Measurements from ENCODE around the gene TAL1. TPM values are rescaled to one million over a fixed set of nuclear protein-coding genes. Genes with fewer than 3 reads are reported as not detected.

The TAL1 gene
- total and polyA plus RNA-seq, 2 of the 13 experiments (the other 11 are each of a cell fraction or from before 2014, with no cell fraction given), result 0.05 TPM; not detected in 1

DNA sequence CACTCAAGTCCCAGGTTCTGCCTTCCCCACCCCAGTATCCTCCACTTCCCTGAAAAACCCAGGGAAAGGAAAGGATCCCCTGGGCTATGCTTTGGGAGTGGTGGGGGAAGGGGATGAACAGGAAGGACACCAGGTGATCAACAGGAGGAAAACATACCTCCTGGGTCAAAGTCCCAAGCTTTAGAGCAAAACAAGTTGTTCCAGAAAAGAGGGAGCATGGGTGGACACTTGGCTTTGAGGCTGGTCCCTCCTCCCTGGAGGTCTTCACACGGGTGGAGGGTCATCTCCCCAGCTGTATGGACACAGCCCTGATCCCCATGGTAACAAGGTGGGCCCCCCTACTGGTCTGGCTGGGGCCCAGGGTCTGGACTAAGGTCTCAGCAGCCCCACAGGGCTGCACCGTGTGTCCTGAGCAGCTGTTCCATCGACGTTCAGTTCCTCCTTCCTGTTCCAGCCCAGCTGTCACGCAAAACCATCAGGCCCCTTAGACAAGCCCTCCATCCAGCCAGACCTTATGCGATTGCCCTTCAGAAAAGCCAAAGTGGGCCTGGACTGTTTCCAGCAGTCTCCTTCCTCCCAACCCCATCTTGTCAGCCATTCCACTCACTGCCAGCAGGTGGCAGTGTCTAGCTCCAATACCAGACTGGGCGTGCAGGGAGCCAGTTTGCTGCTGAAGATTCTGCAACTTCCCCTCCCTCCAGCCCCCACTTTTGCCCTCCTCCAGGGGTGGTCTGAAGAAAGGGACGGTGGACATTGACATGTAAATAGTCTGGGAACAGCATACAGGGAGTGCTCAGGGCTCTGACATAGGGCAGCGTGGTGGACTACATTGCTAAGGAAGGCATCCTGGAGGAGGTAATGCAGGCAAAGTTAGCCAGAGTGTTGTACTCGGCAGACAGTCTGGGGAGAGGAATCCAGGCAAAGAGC is 39.3 kb downstream of the TAL1 start:
- BruUV-seq (replicated peaks), result no TSS peak
- 7% methylated on average over 4 of the region's 10 CpGs for WGBS (ENCODE audit: low lambda C conversion rate)
- Histone ChIP-seq H3K27ac (ENCODE audit: extremely low read length, insufficient read depth, low read length) (peak overlapping the region; percentile 92), H3K4me3 (replicated peaks in 1 of 3; ENCODE audit: insufficient read depth in 1 of 3, low read depth in 2 of 3, low read length in 3 of 3) (peak overlapping the region; percentile 41 to 66 (median 53); a peak in 5 of 6 replicates), H3K79me2 (ENCODE audit: insufficient read depth, low read length) (no peaks in the 10 kb centered on the region), H3K4me2 (ENCODE audit: low read depth, low read length) (peak overlapping the region; percentile 79), H3K9me3 (ENCODE audit: low read length) (no peaks in the 10 kb centered on the region), H4K20me1 (ENCODE audit: insufficient read depth, low read length) (no peaks in the 10 kb centered on the region), H3K36me3 (replicated peaks in 1 of 2; ENCODE audit: control insufficient read depth in 1 of 2, insufficient read depth in 2 of 2, low read length in 2 of 2) (no peaks in the 10 kb centered on the region), H3K9ac (ENCODE audit: insufficient read depth, low read depth, low read length) (peak overlapping the region; percentile 77), H3K4me1 (ENCODE audit: insufficient read depth, low read length) (peaks cover 74% of the 10 kb centered on the region), H2AFZ (ENCODE audit: low read length) (no peak overlapping the region), H3K27me3 (ENCODE audit: control insufficient read depth in 1 of 2, insufficient read depth in 2 of 2, low read length in 2 of 2) (no peaks in the 10 kb centered on the region)
- CTCF ChIA-PET (ENCODE audit: low intra/inter-chr PET ratio, low total read pairs), result interaction anchor here (1.6 to 3.9 kb wide), 2 partner anchors 14 to 71 kb away, joined by 10 to 28 read pairs; no protein-coding TSS in a partner anchor
- in situ Hi-C loops (cut with HindIII; ENCODE audit: extremely low pct_ligation_motif_present, low pct_unique_long_range_greater_than_20kb) (loop anchor here (5.0 to 25.0 kb wide), 2 partner anchors 70 to 520 kb away; no protein-coding TSS in a partner anchor), intact Hi-C loops (cut with micrococcal nuclease; ENCODE audit: unreplicated experiment) (loop anchor here (1.0 to 5.0 kb wide), 2 partner anchors 71 to 230 kb away; no protein-coding TSS in a partner anchor)
- POLR2A ChIA-PET, result interaction anchor here (1.0 to 8.3 kb wide), 10 partner anchors 8 to 576 kb away, joined by 3 to 168 read pairs (median 8); partner anchors contain the start of genes CMPK1, MOB3C and STIL
- FAIRE-seq (peak; percentile 84), ATAC-seq (peak; percentile 75), DNase-seq (ENCODE audit: low spot score) (peak; percentile 91)
- TF ChIP-seq ZNF816 (CRISPR knock-in tag; IDR thresholded peaks at IDR 0.05; ENCODE audit: borderline replicate concordance) (no peak), ARNT2 (CRISPR knock-in tag; IDR thresholded peaks at IDR 0.05; ENCODE audit: low read depth) (peak; percentile 46; the same call in 1 of the 2 replicates), BCLAF1 (IDR thresholded peaks at IDR 0.05) (no peak), SOX6 (IDR thresholded peaks at IDR 0.05) (no peak), SOX6 (CRISPR knock-in tag; IDR thresholded peaks at IDR 0.05) (peak; percentile 56), MED1 (CRISPR knock-in tag; IDR thresholded peaks at IDR 0.05) (peak; percentile 88), ZNF772 (CRISPR knock-in tag; IDR thresholded peaks at IDR 0.05) (no peak), FOXM1 (CRISPR knock-in tag; IDR thresholded peaks at IDR 0.05) (no peak), FOXC1 (CRISPR knock-in tag; IDR thresholded peaks at IDR 0.05; ENCODE audit: borderline replicate concordance) (0 out of 2 replicates have a peak, but pooled peaks have one; percentile 16), ATF7 (IDR thresholded peaks at IDR 0.05) (no peak), ATF7 (CRISPR knock-in tag; IDR thresholded peaks at IDR 0.05) (no peak), ZNF329 (CRISPR knock-in tag; IDR thresholded peaks at IDR 0.05; ENCODE audit: low read depth) (no peak), ZNF780A (CRISPR knock-in tag; IDR thresholded peaks at IDR 0.05) (no peak), RORA (CRISPR knock-in tag; IDR thresholded peaks at IDR 0.05) (no peak), JUNB (CRISPR knock-in tag; IDR thresholded peaks at IDR 0.05; ENCODE audit: borderline replicate concordance) (no peak), ZNF160 (CRISPR knock-in tag; IDR thresholded peaks at IDR 0.05) (no peak)
- TF ChIP-seq, protein P1, sequence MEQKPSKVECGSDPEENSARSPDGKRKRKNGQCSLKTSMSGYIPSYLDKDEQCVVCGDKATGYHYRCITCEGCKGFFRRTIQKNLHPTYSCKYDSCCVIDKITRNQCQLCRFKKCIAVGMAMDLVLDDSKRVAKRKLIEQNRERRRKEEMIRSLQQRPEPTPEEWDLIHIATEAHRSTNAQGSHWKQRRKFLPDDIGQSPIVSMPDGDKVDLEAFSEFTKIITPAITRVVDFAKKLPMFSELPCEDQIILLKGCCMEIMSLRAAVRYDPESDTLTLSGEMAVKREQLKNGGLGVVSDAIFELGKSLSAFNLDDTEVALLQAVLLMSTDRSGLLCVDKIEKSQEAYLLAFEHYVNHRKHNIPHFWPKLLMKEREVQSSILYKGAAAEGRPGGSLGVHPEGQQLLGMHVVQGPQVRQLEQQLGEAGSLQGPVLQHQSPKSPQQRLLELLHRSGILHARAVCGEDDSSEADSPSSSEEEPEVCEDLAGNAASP (CRISPR knock-in tag; IDR thresholded peaks at IDR 0.05; ENCODE audit: borderline replicate concordance), result peak; percentile 13; the same call in 1 of the 2 replicates
- TF ChIP-seq, protein P2, sequence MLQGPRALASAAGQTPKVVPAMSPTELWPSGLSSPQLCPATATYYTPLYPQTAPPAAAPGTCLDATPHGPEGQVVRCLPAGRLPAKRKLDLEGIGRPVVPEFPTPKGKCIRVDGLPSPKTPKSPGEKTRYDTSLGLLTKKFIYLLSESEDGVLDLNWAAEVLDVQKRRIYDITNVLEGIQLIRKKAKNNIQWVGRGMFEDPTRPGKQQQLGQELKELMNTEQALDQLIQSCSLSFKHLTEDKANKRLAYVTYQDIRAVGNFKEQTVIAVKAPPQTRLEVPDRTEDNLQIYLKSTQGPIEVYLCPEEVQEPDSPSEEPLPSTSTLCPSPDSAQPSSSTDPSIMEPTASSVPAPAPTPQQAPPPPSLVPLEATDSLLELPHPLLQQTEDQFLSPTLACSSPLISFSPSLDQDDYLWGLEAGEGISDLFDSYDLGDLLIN (CRISPR knock-in tag; IDR thresholded peaks at IDR 0.05; ENCODE audit: borderline replicate concordance), result 0 out of 2 replicates have a peak, but pooled peaks have one; percentile 57
